Endothelial cell of umbilical vein (primary cell): ENCODE measurements around the gene TRIM16. TPM values are rescaled to one million over a fixed set of nuclear protein-coding genes. Genes with fewer than 3 reads are reported as not detected.
"Not testable (repeated sequence)": the region's sequence is repeated elsewhere in the genome, so short reads cannot be mapped to it uniquely, and the experiment has no call there.

Experiments used
- BruUV-seq: library from RNA; stranded (reverse); fragments of 400-500 nt; replicated peaks from 2 replicates; lab custom pipeline; 2021; lab: Mats Ljungman, UMichigan
- CTCF ChIA-PET: fragments of 300-600, 350-600 bp; sonication (Branson Sonifier 250); formaldehyde crosslinking; loops from one replicate; lab custom pipeline; 2021; ENCODE audit warnings: antibody characterized with exemption, inconsistent platforms; lab: Charles Lee
- POLR2A ChIA-PET: fragments of 300-600, 350-600 bp; sonication (Branson Sonifier 250); formaldehyde crosslinking; loops from one replicate; lab custom pipeline; 2021; ENCODE audit warnings: antibody characterized with exemption, inconsistent platforms; lab: Charles Lee
- DNase-seq: peaks from one replicate; pipeline ENCODE4 v3.0.0-alpha.2; 2011; ENCODE audit warnings: low read depth, low spot score
- FAIRE-seq: peaks from 2 replicates; lab custom pipeline; 2011; peaks lifted over from hg19 to GRCh38; lab: Jason Lieb, UNC
- H2AFZ ChIP-seq: 2 replicates; pipeline ENCODE4 v1.6.0; 2012; ENCODE audit warnings: low read depth, low read length, control low read depth, inconsistent platforms
- H3K27ac ChIP-seq: 2 replicates; pipeline ENCODE4 v1.5.1; 2011; ENCODE audit warnings: low read depth, mild to moderate bottlenecking, control low read depth, low read length, moderate library complexity; ENCODE audit not compliant: insufficient read depth
- H3K27me3 ChIP-seq, 2 experiments: 2 replicates each; pipeline versions ENCODE4 v1.6.0 to v1.6.1; 2011; ENCODE audit warnings: low read length in 2 of 2, mixed read lengths in 1 of 2; ENCODE audit not compliant: control insufficient read depth in 2 of 2, insufficient read depth in 2 of 2
- H3K36me3 ChIP-seq, 2 experiments: 2 replicates in 1 of 2; 3 replicates in 1 of 2; pipeline ENCODE4 v1.5.1; 2011; ENCODE audit warnings: low read length in 2 of 2, mild to moderate bottlenecking in 1 of 2, moderate library complexity in 1 of 2; ENCODE audit not compliant: control insufficient read depth in 2 of 2, insufficient read depth in 2 of 2; ENCODE audit errors: extremely low read depth in 1 of 2
- H3K4me1 ChIP-seq: 3 replicates; pipeline ENCODE4 v1.5.1; 2011; ENCODE audit warnings: mild to moderate bottlenecking, low read length; ENCODE audit not compliant: control insufficient read depth, insufficient read depth; ENCODE audit errors: extremely low read depth
- H3K4me2 ChIP-seq: 2 replicates; pipeline ENCODE4 v1.6.1; 2011; ENCODE audit warnings: low read length, control low read depth, mixed read lengths; ENCODE audit not compliant: insufficient read depth
- H3K4me3 ChIP-seq, 3 experiments: fragments of 200-600 bp in 1 of 3; sonication (generic), shearing (Covaris generic) in 1 of 3; replicated peaks in 1 of 3; 2 replicates each; pipeline ENCODE4 v1.5.1; 2011 to 2016; ENCODE audit warnings: control low read depth in 3 of 3, low read length in 3 of 3, mild to moderate bottlenecking in 2 of 3, inconsistent platforms in 1 of 3, low read depth in 1 of 3, moderate library complexity in 1 of 3; ENCODE audit not compliant: insufficient read depth in 1 of 3
- H3K79me2 ChIP-seq: 2 replicates; pipeline ENCODE4 v1.6.0; 2012; ENCODE audit warnings: low read length, inconsistent platforms; ENCODE audit not compliant: control insufficient read depth, insufficient read depth
- H3K9ac ChIP-seq: replicated peaks from 2 replicates; pipeline ENCODE3; 2011; ENCODE audit warnings: low read length, control low read depth; ENCODE audit not compliant: insufficient read depth; ENCODE audit errors: extremely low read depth
- H3K9me1 ChIP-seq: replicated peaks from 3 replicates; pipeline ENCODE4 v1.6.0; 2011; ENCODE audit warnings: mild to moderate bottlenecking, low read length; ENCODE audit not compliant: control insufficient read depth, insufficient read depth; ENCODE audit errors: extremely low read depth
- H3K9me3 ChIP-seq: replicated peaks from 2 replicates; pipeline ENCODE4 v1.5.1; 2012; ENCODE audit warnings: low read length, inconsistent platforms; ENCODE audit not compliant: control insufficient read depth, insufficient read depth
- H4K20me1 ChIP-seq: replicated peaks from 2 replicates; pipeline ENCODE3; 2011; ENCODE audit warnings: mild to moderate bottlenecking, low read length; ENCODE audit not compliant: control insufficient read depth, insufficient read depth; ENCODE audit errors: extremely low read depth
- CTCF ChIP-seq, 2 donors: IDR thresholded peaks; 1 replicate in 1 of 2; 2 replicates in 1 of 2; pipeline ENCODE4 v1.5.1; 2011; ENCODE audit warnings: low read length in 2 of 2, mild to moderate bottlenecking in 2 of 2, moderate library complexity in 2 of 2, control low read depth in 1 of 2, inconsistent platforms in 1 of 2, low read depth in 1 of 2; ENCODE audit not compliant: insufficient read depth in 1 of 2; ENCODE audit errors: extremely low read depth in 1 of 2
- EZH2 ChIP-seq: IDR thresholded peaks from 2 replicates; pipeline ENCODE4 v1.6.1; 2012; ENCODE audit warnings: borderline replicate concordance, low read depth, mild to moderate bottlenecking, moderate library complexity, low read length, inconsistent platforms; ENCODE audit not compliant: severe bottlenecking
- FOS ChIP-seq: IDR thresholded peaks from 2 replicates; pipeline ENCODE4 v1.6.1; 2011; ENCODE audit warnings: mild to moderate bottlenecking, low read length, moderate library complexity, borderline replicate concordance; ENCODE audit not compliant: insufficient read depth
- GATA2 ChIP-seq: IDR thresholded peaks from 2 replicates; pipeline ENCODE4 v1.7.0; 2011; ENCODE audit warnings: low read depth, mild to moderate bottlenecking, moderate library complexity, mixed read lengths, low read length; ENCODE audit not compliant: insufficient read length, insufficient read depth
- JUN ChIP-seq: IDR thresholded peaks from 2 replicates; pipeline ENCODE4 v1.6.1; 2011; ENCODE audit warnings: borderline replicate concordance, low read depth; ENCODE audit not compliant: insufficient read length, insufficient read depth
- MAX ChIP-seq: IDR thresholded peaks from 2 replicates; pipeline ENCODE4 v1.6.1; 2011; ENCODE audit not compliant: insufficient read depth, insufficient read length
- MYC ChIP-seq: IDR thresholded peaks from one replicate; pipeline ENCODE4 v1.6.1; 2011; ENCODE audit warnings: mild to moderate bottlenecking, low read depth, low read length
- POLR2A ChIP-seq: IDR thresholded peaks from 2 replicates; pipeline ENCODE4 v1.6.1; 2012; ENCODE audit warnings: low read depth, mild to moderate bottlenecking, control low read depth, low read length
- POLR2AphosphoS5 ChIP-seq: IDR thresholded peaks from 2 replicates; pipeline ENCODE4 v1.6.1; 2012; ENCODE audit warnings: low read depth, mild to moderate bottlenecking, control low read depth, low read length, moderate library complexity; ENCODE audit not compliant: insufficient read depth
- dilution Hi-C: fragments of 300-500 bp; cut with MboI; formaldehyde crosslinking; loops from one replicate; pipeline ENCODE4 v1.15.0; 2019; ENCODE audit warnings: low sequenced_read_pairs; ENCODE audit not compliant: extremely low pct_ligation_motif_present
- intact Hi-C: fragments of 100-400 bp; cut with micrococcal nuclease; formaldehyde crosslinking; loops from one replicate; pipeline ENCODE4 v1.10.0; 2022
- polyA plus RNA-seq, 4 experiments: library from polyadenylated mRNA; depleted of rRNA in 3 of 4; stranded (reverse) in 3 of 4; unstranded in 1 of 4; fragments of >200 nt; gene quantifications; 2 replicates each; pipeline versions ENCODE4 v1.2.1 to v1.2.3, GENCODE V29; 2011 to 2012; ENCODE audit warnings: missing spikeins in 1 of 4
- total RNA-seq: library from RNA; stranded (reverse); gene quantifications from 2 replicates; pipeline ENCODE4 v1.2.3, GENCODE V29; 2021

TRIM16 gene
- total and polyA plus RNA-seq, 2 donors (not counting 3 experiments of a cell fraction or from before 2014, with no cell fraction given): 41.7 to 50.3 TPM

DNA sequence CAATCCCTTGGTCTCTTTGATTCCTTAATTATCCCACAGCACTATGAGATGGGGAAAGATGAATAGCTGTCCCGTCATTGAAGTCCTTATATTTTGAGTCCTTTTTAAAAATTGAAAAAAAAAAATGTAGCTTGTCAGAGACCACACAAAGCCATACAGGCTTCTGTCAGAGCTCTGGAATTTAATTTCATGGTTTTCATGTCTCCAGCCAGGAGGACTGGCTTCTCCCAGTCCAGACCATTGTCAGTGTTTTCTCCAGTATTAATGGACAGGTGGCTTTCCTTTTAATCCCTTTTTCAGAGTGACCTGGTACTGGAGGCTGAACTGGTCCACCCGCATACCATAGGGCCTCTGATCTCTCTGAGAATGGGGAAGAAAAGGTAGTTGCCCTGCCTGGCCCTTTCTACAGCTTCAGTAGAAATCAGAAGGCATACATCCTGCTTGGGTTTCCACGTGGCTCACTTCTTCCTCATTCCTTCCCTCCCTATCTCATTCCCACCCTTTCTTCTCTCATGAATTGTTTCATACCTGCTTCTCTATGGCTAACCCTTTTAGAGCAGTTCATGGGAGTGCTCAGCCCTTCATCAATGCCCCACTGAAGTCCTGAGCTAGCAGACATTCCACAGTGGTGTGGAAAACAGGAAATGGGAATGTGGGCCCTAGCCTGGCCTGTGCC lies 29.1 kb downstream of the TRIM16 start:
- Histone ChIP-seq H3K9ac (no peak overlapping the region), H4K20me1 (no peaks in the 10 kb centered on the region), H3K4me3 (no peak overlapping the region), H3K4me2 (no peak overlapping the region), H3K27me3 (no peaks in the 10 kb centered on the region), H3K79me2 (peaks cover 7% of the 10 kb centered on the region), H2AFZ (peak overlapping the region; percentile 18), H3K9me1 (no peaks in the 10 kb centered on the region), H3K9me3 (no peaks in the 10 kb centered on the region), H3K36me3 (no peaks in the 10 kb centered on the region), H3K27ac (no peak overlapping the region), H3K4me1 (peaks cover 24% of the 10 kb centered on the region)
- CTCF ChIA-PET: interaction anchor here (0.8 to 1.0 kb wide), 2 partner anchors 144 to 398 kb away, joined by 3 read pairs; no protein-coding TSS in a partner anchor
- TF ChIP-seq POLR2AphosphoS5: no peak
- no peak for TF ChIP-seq MAX
- TF ChIP-seq JUN: no peak
- TF ChIP-seq GATA2: no peak
- TF ChIP-seq MYC: no peak
- no peak for TF ChIP-seq EZH2
- TF ChIP-seq FOS: no peak
- TF ChIP-seq POLR2A: no peak
- no peak for TF ChIP-seq CTCF (IDR thresholded peaks at IDR 0.05; ENCODE audit: extremely low read depth in 1 of 2, insufficient read depth in 1 of 2, low read depth in 1 of 2, low read length in 2 of 2)
- no peak for FAIRE-seq
- DNase-seq: peak; percentile 69
- intact Hi-C loops: no loop called here
- POLR2A ChIA-PET: interaction anchor here (0.6 kb wide), 1 partner anchor 44 kb away, joined by 4 read pairs; no protein-coding TSS in a partner anchor
- BruUV-seq: no TSS peak
- dilution Hi-C loops: no loop called here

DNA sequence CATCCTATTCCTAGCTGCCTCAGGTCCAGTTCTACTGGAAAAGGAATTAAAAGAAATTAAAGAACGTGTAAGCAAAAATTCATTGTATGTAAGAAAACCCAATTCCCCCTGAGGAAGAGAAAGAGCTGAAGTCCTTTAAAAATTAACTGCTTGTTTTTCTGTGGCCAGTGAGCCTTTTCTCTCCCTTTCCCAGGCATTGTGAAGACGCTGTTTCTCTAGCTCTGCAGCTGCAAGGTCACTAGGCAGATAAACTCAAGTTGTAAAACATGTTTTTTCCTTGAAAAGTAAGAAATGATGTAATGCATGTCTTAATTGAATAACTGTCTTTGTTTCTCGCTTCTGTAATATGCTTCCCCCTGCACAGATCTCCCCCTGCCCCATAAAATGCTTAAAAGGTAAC lies 29.7 kb downstream of the TRIM16 start:
- FAIRE-seq, POLR2A ChIA-PET, H3K4me3 ChIP-seq, H3K27ac ChIP-seq, H3K9me1 ChIP-seq, intact Hi-C loops, H3K36me3 ChIP-seq, BruUV-seq, H3K9ac ChIP-seq, H3K4me2 ChIP-seq, H4K20me1 ChIP-seq, H3K79me2 ChIP-seq, H3K9me3 ChIP-seq, dilution Hi-C loops, H2AFZ ChIP-seq, H3K27me3 ChIP-seq: not testable (repeated sequence)
- CTCF ChIA-PET: interaction anchor here (0.8 kb wide), 1 partner anchor 143 kb away, joined by 3 read pairs; no protein-coding TSS in a partner anchor
- peaks cover 24% of the 10 kb centered on the region for H3K4me1 ChIP-seq
- DNase-seq: peak; percentile 73
